RKO (cell line): ENCODE results near the gene AIP.

Experiments
- DNase-seq: peaks from one replicate; pipeline ENCODE4 v3.0.0-alpha.2; 2016; ENCODE audit warnings: low spot score

The AIP gene

DNA sequence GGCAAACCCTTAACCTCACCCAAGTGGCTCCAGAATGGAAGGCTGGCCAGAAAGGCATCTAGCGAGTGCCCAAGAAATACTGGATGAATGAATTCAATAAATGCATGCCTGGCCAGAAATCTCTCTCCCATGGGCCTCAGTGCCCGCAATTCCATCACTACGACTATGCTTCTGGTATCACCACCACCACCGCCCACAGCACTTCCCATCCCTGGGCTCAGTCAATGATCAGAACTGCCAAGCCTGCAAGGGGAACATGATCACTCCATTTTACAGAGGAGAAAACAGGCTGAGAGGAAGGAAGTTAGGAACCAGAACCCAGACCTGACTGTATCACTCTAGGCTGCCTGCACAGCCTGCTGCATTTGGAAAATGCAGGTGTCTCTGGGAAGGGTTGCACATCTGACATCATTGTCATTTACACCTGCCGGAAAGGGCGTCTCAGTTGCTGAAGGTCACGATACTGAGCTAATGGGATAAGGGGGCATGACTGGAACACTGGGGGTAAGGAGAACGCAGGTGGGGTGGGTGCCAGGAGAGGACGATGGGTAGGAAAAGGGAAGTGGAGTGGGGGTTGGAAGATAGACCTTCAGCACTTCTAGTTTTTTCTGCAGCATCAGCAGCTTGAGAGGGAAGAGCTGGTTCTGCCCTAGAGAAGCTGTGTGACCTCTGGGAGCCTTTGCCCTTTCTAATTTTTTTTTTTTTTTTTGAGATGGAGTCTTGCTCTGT, 33.5 kb upstream of the AIP start:
- DNase-seq, result no peak

DNA sequence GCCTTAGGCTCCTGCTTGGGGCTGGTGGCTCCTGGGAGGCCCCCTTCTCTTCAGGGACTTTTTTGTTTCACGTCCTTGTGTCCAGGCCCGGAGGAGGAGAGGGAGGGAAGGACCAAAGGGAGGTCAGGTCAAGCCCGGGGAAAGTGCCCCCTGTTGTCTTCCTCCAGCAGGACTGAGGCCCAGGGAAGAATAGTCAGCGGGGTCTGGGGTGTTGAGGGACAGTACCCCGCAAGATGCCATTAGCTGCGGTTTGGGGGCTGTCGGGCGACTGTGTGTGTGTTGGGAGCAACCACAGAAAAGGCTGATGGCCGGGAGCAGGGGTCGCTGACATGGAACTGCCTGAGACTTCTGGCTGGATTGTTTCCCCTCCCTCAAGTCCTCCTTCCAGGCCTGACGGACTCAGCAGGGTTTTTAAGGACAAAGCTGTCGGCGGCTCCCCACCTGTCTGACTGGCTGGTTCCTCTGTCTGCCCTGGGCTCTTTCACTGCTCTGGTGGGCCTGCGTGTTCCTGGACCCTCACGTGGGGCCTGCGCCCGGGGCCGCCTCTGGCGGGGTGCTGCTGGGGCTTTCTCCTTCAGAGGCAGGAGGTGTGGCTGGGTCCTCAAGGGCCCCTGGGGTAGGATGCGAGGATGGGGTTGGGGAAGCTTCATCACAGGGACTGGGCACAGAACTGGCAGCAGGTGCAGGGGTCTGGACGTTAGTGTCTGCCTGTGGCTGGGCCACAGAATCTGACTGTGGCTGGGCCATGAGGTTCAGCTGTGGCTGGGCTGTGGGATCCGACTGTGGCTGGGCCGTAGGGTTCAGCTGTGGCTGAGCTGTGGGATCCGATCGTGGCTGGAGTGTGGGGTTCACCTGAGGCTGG, 31.8 kb upstream of the AIP start:
- no peak for DNase-seq

DNA sequence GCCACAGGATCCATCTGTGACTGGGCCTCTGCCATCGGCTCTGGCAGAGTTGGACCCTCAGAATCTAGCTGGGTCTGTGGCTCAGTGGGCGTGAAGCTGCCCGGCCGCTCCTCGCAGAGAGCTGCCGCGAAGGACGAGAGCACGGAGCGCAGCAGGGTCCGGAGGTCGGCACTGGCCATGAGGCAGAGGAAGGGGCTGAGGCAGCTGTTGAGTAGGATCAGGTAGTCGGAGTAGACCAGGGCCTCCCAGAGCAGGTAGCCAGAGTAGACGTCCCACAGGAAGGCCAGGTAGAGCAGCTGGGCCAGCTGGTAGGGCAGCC, 31.2 kb upstream of the AIP start:
- DNase-seq, result no peak

DNA sequence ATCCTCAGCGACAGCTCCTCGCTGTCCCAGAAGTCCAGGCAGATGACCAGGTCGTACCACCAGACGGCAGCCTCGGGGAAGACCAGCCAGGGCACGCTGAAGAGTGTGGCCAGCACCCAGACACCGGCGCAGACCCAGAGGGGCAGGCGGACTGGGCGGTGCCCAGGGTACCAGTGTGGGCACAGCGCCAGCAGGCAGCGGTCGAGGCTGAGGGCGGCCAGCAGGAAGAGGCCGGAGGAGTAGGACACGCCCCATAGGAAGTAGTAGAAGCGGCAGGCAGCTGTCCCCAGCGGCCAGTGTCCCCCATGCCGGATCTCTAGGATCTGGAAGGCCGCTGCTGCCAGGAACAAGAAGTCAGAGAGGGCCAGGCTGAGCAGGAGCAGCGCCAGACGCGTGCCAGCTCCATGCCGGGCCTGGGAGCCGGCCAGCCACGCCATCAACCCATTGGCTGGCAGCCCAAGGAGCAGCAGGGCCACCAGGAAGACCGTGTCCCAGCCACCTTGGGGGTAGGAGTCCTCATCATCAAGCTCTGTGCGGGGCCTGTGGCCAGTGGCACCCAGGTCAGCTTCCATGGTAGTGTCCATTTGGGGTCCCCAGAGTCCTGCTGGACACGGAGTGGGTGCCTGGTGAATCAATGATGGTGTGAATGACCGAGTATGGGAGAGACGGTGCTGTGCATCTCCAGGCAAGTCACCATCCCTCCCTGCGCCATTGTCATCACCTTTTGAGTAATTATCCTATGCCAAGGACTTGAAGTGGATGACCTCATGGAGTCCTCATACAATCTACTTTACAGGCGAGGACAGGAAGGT, 30.5 kb upstream of the AIP start, which contains the start of gene GPR152:
GPR152 (minus strand) TSS at position 589 of the 812 bp plus-strand sequence; CDS start at position 584, 5 bp downstream.
- DNase-seq, result no peak

DNA sequence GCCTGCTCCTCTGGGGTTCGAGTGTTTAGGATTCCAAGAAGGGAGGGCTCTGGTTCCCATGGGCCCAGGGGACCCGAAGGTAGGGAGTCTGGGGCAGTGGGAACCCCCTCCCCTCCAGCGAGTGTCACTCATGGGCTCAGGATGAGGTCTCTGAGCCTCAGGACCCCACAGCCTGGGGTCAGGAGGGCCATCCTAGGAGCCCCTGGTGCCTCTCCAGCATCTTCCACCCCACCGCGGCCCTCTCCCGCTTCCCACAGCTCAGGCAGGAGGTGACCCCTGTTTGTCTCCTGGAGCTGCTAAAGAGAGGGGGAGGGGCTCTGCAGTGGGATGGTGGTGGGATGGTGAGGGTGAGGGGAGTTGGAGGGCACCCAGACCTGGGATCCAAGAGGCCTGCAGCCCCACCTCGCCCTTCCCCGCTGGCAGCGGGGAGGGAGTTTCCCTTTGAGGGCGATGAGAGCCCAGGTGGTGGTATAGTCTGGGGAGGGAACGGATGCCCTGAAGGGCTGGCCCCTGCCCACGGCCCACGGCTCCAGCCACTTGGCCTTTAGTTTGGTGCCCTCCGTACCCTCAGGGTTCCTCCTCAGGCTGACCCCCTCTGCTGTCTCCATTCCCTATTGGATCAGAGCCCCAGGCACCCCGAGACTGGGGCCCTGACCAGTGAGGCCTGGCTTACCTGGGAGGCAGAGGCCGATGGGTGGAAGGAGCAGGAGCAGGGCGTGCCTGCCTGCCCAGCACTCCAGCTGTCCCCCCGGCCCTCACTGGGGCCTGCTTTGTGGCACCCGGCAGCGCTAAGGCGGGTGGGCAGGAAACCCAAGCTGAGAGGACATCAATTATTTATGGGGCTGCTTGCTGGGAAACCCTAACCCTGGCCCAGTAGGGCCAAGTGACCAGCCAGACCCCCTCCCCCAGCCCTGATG, 28.8 kb upstream of the AIP start:
- no peak for DNase-seq

DNA sequence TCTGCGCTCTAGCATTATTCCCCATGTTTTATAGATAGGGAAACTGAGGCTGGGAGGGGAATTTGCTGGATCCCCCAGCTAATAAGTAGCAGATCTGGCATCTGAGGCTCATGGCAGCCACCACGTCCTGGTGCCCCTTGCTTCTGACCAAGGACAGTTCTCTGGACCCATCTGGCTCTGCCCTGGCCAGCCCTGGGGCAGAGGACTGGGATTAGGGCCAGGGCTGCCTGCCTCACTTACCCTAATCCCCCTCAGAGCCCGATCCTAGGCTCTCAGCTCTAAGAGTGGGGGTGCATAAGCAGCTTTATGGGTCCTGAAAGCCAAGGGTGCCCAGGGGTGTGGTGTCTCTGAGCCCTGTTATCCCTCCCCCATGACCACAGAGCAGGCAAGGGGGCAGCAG, 27.8 kb upstream of the AIP start, which contains the start of gene CABP4:
CABP4 (plus strand) TSS at position 301 of the 400 bp plus-strand sequence; CDS start at position 371, 70 bp downstream.
- DNase-seq, result no peak

DNA sequence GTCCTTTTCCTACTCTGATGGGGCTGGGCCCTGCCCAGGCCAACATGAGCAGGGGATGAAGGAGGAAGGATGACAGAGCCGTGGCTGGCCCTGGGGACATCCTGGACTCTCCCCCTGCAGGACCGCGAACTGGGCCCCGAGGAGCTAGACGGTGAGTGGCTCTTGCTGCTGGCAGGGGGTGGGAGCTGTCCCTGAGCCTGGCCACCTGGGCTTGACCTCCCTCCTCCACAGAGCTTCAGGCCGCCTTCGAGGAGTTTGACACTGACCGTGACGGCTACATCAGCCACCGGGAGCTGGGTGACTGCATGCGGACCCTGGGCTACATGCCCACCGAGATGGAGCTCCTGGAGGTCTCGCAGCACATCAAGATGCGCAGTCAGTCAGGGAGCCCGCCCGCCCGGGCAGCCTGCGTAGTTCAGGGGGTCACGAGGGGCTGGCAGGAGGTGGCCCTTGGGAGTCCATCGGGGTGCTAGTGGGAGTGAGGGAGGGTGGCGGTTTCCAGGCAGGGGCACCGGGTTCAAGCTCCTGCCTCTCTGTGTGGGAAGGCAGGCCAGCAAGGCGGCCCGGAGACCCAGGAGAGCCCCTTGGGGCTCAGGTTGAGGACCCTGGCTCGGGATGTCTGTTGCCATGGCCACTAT, 26.6 kb upstream of the AIP start:
- DNase-seq, result no peak

DNA sequence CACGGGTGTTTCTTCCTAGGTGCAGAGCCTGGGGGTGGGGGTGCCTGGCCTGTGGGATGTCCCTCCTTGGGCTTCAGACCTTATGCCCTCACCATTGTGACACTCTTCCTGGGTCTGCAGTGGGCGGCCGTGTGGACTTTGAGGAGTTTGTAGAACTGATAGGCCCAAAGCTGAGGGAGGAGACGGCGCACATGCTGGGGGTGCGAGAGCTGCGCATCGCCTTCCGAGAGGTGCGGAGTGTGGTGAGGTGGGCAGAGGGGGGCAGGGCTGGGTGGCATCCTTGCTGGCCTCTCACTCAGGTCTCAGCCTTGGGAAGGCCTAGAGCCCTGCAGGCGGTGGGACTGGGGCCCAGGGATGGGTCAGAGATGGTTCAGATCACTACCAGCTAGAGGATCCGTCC, 25.4 kb upstream of the AIP start:
- no peak for DNase-seq

DNA sequence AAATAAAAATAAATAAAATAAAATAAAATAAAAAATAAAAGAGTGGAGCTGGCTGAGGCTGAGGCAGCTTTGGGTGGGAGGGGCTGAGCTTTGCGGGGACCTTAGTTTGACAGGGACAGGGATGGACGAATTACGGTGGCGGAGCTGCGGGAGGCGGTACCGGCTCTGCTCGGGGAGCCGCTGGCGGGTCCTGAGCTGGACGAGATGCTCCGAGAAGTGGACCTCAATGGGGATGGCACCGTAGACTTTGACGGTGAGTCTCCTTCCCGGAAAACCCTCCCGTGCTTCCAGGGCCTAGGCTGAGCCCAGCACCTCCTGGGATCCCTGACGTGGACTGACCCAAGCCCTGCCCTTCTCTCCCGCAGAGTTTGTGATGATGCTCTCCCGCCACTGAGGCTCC, 24.6 kb upstream of the AIP start:
- DNase-seq, result no peak

DNA sequence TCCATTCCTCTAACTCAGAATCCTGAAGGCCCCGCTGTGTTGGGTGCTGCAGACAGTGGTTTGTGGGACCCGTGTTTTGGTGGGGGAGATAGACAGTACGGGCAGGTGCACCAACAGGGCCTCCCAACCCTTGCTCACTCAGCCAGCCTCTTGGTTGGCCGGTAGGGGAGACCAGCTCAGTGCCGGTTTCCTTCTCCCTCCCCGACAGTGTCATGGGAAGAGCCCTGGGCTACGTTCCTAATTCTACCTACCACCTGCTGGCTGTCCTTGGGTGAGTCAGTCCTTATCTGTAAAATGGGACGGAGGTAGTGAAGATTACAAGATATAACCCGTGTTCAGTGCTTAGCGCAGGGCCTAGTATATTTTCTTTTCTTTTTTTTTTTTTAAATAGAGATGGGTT, 19.6 kb upstream of the AIP start:
- no peak for DNase-seq

DNA sequence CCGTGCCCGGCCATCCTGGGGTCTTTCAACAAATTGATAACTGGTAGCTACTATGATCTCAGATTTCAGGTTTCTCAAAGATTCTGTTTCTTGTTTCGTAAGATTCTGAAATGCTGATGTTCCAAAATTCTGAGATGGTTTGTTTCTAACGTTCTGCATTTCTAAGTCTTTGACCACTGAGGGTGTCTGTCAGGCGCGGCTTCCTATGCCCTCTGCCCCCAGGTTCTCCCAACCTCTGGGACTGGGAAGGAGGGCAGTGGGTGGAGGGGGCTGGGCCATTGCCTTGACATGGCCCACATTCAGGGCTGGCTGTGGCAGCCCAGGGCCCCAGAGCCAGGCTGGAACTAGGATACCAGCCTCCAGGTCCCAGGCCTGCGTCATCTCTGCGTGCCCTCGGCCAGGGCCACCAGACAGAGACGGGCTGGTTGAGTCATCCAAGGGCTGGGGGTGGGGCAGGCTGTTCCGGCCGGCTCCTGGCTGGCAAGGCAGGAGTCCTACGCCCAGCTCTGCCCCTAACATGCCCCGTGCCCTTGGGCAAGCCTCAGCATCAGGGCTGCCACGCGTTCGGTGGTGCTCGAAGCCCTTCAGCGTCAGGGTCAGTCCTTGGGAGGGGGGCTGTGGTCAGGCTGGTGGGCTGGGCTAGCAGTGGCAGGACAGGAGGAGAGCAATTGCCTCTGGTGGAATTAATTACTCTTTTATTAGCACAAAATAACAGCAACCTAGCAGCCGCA, 19.0 kb upstream of the AIP start:
- DNase-seq, result peak; percentile 89

DNA sequence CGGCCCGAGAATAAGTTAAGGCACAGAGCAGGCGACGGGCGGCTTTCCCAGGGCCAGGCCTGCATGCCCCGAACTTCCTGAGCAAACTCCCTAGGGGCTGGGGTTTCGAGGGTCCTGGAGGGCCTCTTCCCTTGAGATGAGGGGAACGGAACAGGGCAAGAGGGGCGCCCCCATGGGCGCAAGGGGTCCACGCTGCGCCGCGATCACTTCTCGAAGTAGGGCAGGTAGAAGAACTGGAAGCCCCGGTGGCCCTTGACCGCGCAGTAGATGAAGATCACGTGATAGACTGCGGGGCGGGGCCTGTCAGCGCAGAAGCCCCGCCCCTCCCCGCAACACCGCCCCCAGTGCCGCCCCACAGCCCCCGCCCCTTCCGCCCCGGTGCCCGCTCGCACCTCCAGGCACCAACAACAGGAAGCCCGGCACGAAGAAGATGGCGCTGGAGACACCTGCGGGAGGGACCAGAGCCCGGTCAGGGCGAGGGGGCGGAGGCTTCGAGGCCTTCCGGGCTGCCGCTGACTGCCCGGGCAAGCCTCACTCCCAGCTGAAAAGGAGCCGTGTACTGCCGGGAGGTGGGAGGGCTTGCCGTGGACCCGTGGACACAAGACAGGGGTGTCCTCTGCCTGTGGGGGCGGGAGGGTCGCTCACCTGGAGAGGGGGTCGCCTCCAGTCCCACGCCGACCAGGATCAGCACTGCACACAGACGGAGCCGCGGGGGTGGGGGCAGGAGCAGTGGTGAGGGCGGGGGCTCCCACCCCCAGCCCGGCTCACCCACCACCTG, 18.2 kb upstream of the AIP start:
- peak; percentile 90 for DNase-seq

DNA sequence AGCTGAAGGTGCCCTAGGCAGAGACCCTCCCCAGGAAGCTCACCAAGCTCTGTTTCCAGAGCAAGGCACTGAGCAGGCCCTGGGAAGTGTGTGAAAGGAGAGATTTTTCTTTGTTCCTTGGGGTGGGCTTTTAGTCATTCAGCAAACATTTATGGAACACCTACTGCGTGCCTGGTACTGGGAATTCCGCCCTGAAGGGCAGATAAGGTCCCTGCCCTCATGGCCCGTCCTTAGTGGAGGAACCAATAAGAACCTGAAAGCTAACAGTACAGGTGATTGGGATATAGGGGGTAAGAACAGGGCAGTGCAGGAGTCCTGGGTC, 17.7 kb upstream of the AIP start:
- peak; percentile 45 for DNase-seq

DNA sequence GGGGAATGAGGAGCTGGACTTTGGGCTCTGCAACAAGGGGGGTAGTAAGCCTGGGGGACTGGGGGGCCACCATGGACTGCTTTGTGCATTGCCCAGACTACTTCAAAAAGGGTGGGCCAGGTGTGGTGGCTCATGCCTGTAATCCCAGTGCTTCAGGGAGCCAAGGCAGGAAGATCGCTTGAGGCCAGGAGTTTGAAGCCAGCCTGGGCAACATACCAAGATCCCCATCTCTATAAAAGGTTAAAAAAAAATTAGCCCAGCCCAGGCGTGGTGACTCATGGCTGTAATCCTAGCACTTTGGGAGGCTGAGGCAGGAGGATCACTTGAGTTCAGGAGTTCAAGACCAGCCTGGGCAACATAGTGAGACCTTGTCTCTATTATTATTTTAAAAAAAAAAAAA, 17.3 kb upstream of the AIP start:
- peak; percentile 59 for DNase-seq

DNA sequence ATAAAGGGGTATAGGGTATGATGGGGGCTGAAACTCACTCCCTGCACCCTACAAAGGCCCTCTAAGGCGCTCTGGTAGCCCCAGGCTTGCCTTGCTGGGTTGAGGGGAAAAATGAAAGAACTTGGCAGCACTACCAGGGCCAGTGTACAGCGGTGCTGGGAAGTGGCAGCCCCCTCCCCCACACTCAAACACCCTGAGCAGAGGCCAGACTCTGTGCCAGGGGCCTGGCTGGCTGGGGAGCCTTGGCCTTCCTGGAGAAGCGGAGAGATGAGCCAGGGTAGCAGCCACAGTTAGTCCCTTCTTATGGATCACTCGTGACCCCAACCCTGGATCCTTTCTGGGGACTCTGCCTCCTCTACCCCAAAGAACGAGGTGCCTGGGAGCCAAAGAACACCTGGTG, 16.5 kb upstream of the AIP start:
- no peak for DNase-seq

DNA sequence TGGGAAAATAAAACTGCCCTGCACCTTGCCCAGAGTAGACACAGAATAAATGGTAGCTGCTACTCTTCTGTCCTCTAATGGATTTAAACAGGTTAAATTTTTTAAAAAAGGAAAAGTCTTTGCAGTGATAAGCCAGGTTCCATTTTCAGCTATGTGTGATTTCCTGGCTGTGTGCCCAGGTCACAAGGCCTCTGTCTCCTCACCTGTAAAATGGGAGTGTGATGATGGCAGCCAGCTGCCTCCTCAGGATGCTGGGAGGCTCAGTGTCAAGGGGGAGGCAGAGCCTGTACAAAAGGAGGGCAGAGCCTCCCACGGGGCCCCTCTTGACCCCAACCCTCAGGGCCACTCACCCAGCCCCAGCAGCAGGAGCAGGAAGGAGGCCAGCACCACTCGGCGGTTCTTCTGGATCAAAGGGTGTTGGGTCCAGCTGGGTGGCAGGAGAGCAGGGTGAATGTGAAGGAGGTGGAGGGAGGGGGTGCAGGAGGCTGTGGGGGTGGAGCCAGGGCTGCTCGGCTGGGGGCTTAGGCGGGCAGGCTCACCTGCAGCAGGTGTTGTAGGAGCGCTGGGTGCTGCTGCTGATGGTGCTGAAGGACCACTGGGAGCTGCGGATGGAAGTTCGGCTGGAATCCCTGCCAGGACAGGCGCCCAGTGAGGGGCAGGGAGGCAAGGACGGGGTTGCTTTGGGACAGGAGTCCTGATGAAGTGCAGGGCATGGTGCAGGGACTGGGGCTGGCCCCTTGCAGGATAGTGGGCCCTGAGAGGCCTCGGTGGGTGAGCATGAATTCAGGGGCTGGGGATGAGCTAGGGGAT, 15.7 kb upstream of the AIP start:
- DNase-seq, result no peak

DNA sequence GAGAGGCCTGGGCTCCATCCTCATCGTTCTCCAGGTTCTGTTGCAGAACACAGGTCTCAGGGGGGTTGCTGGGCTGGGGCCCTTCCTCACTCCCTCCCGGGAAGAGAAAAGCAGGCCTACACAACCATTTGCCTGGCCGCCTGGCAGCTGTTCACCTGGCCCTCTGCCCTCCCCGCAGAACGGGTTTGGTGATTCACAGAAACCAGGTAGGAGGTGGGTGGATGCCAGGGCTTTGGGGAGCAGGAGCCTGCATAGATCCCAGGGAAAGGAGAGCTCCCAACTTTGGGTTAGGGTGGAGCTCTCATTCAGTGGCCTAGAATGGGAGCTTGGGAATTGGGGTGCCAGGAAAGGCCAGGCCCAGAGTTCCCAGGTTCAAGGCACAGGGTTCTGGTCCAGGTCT, 14.8 kb upstream of the AIP start:
- no peak for DNase-seq

DNA sequence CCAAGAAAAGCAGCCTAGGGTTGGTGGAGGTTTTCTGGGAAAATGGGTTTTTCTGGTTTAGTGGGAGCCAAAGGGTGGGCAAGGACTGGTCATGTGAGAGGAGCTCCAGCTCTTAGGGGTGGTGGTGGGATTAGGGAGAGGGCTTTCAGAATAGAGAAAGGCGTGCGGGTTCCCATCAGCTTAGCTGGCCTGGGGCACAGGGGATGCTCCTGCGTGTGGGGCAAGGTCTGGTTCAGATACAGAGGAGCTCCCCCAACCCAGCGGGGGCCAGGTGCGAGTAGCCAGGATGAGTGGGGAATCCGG, 14.4 kb upstream of the AIP start:
- no peak for DNase-seq
